HG03354 (cell line): ENCODE results near the gene ECHS1.
"Not testable (repeated sequence)": the region's sequence is repeated elsewhere in the genome, so short reads cannot be mapped to it uniquely, and the experiment has no call there.

Experiments used
- ATAC-seq: cut with Tn5 transposase; IDR thresholded peaks from one replicate; pipeline ENCODE4 v1.9.1; 2021; ENCODE audit warnings: mild to moderate bottlenecking; ENCODE audit not compliant: unreplicated experiment, poor library complexity, severe bottlenecking

ECHS1 gene

DNA sequence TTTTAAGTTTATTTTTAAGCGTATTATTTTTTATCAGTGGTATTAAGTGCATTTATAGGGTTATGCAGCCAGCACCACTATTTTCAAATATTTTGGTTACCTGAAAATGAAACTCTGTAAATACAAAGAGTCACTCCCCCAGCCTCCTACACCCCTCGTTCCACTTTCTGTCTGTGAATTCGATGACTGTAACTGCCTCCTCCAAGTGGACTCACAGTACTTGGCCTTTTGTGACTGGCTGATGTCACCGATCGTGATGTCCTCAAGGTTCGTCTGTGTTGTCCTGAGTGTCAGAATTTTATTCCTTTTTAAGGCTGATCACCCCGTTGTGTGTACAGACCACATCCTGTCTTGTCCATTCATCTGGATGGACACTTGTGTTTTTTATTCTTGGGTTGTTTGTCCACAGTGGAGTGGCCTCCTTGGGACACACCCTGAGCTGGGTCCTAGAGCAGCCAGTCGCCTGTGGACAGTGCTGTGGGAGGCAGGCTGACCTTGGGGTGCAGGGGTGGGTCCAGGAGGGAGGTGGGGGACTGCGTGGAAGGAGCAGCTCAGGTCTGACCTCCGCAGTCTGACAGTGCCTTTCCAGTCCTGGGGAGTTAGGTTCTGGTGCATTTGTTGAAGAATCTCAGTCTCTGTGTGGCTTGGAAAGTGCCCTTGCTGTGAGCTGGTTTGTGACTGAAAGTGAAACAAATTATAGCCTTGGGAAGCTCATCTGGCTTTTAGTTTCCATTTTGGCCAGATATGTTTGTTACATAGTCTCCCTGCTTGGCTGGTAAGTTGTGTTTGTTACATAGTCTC lies 27.7 kb upstream of the ECHS1 start:
- peak; percentile 77 for ATAC-seq

DNA sequence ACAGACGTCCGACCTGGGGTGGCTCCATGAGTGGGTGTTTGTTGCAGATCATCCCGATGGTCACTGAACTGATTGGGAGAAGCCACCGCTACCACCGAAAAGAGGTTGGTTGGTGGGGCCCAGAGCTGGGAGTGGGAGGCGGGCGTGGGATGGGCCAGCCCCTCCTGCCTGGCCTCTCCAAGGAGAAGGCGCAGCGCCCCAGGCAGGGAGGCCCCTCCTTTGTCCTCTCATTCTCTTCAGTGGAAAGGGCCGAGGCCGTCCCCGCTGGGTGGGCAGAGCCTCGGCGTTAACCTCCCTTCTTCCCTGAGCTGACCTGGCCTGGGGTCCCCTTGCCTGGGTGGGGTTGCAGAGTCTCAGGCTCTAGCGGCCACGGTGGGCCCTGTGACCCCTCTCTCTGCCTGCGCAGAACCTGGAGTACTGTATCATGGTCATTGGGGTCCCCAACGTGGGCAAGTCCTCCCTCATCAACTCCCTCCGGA lies 26.0 kb upstream of the ECHS1 start:
- no peak for ATAC-seq

DNA sequence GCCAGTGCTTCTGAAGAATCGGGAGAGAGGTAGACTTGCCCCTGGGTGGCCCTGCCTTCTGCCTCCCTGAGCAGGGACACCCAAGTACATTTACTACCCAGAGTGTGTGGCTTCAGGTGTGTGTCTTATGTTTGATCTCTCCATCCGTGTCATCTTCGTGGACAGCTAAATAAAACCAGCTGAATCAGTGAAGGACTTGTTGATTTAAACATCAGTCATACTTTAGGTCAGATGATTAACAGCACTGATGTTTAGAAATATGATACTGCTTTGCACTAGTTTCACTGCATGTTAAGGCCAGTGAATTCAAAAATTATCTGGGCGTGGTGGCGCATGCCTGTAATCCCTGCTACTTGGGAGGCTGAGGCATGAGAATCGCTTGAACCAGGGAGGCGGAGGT lies 24.8 kb upstream of the ECHS1 start:
- ATAC-seq = no peak

DNA sequence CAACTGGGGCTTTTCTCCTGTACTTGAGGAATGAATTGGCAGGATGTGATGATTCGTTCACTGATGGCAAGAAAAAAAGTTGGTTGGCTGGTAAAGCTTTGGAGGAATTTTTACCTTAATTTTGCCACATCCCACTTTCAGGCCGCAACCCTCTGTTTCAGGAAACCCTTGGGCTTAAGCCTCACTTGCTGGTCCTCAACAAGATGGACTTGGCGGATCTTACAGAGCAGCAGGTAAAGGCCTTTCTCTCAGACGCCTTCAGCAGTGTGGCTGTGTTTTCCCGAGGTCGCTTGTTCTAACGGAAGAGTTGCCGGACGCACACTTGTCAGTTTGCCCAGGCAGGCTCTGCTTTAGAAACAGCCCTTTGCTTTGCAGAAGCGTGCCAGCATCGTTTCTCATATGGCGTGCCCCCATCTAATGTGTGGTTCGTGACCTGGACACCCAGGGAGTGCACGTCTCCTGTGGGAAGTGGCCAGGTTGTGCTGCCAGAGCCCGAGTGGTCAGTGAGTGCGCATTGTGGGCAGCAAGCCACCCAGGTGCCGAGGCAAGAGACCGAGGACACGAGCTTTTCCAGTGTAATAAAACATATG lies 23.0 kb upstream of the ECHS1 start:
- no peak for ATAC-seq

DNA sequence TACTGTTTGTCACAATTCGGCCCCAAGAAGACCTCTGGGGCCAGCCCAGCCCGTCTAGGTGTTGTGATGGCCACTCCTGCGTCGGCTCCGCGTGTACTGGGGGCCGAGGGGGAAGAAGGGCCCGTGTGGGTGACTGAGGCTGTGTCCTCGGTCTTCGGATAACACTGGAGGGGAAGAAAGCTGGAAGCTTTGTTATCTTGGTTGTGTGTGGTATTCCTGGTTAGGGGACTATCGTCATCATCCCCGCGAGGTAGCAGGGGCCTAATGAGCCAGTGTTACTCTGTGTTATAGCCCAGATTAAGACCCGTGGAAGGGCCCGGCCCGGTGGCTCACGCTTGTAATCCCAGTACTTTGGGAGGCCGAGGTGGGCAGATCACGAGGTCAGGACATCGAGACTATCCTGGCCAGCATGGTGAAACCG lies 21.7 kb upstream of the ECHS1 start:
- ATAC-seq = no peak

DNA sequence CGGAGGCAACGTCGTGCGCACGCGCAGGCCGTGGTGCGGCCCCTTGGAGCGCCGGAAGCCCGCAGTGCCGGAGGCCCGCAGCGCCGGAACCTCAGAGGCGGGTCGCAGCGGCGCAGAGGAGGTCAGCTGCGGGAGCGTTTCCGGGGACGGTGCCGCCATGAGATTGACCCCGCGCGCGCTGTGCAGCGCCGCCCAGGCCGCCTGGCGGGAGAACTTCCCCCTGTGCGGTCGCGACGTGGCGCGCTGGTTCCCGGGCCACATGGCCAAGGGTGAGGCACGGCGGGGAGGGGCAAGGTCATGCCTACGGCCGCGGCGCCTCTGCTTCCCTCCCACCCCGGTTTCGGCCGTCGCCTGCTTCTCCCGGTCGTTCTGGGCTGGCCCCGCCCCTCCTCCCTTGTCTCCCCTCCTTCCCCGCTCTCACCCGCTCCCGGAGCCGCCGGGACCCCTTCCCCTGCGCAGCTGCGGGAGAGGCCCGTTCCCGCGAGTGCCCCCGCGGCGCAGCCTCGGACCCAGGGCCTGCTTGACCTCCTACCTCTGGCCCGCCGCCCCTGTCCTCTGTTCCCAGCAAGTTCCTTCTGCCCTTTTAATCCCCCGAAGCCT lies 21.0 kb upstream of the ECHS1 start, which contains the start of gene MTG1:
MTG1 (plus strand) TSS at position 94 of the 600 bp plus-strand sequence; CDS start at position 158, 64 bp downstream.
- peak; percentile 70 for ATAC-seq

DNA sequence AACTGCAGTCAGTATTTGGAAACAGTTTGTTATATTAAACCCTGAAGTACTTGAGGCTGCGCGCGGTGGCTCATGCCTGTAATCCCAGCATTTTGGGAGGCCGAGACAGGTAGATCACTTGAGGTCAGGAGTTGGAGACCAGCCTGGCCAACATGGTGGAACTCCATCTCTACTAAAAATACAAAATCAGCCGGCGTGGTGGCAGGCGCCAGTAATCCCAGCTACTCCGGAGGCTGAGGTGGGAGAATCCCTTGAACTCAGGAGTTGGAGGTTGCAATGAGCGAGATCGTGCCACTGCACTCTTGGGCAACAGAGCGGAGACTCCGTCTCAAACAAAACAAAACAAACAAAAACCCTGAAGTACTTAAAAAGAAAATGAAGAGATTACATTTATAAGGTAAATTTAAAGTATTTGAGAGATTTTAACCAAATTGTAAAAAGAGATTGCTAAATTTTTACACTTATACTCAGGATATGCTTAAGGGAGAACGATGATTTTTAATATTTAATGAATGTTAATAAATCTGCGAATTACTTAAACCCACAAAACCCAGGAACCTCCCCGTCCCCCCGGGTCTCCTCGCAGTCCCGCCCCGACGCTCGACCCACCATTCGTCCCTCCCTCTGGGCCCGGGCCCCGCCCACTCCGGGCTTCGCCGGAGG lies 20.4 kb upstream of the ECHS1 start:
- ATAC-seq = no peak

DNA sequence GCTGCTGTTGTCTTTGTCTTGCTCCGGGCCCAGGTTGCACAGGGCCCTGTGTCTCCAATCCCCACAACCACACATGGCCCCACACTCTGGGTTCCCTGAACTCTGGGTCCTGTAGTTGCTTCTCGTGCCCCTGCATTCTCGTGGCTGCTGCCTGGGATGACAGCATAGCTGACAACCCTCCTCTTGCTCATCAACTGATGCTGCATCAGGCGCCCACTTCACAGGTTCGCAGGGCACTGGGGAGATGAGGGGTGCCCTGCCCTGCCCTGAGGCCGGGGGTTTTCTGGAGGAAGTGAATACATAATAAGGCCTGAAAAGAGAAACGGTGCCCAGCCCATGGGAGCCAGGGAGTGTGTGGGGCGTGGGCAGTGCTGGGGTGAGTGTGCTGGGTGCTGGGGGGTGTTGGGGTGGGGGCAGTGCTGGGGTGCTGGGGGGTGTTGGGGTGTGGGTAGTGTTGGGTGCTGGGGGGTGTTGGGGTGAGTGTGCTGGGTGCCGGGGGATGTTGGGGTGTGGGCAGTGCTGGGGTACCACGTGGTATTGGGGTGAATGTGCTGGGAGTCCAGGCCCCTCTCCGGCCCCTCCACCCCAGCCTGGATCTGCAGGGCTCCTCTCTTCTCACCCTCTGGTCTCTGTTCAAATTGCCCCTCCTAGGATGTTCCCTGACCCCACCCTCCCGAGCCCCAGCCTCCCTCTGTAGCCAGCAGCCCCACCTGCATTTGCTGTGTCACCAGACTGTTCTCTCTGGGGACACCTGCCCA lies 18.8 kb upstream of the ECHS1 start:
- no peak for ATAC-seq

DNA sequence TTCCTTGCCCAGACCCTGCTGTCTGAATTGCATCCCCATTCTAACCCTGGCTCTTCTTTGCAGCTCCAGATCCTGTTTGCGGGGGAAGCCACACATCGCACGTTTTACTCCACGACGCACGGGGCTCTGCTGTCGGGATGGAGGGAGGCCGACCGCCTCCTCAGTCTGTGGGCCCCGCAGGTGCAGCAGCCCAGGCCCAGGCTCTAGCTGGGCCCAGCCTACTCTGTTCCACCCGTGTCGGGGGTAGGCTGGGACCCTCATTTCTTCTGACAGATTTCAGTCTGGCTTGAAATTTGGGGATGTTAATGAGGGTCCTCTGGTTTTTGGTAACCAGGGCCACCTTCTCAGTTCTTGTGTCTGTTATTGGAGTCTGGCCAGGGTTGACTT lies 18.1 kb upstream of the ECHS1 start:
- ATAC-seq = no peak

DNA sequence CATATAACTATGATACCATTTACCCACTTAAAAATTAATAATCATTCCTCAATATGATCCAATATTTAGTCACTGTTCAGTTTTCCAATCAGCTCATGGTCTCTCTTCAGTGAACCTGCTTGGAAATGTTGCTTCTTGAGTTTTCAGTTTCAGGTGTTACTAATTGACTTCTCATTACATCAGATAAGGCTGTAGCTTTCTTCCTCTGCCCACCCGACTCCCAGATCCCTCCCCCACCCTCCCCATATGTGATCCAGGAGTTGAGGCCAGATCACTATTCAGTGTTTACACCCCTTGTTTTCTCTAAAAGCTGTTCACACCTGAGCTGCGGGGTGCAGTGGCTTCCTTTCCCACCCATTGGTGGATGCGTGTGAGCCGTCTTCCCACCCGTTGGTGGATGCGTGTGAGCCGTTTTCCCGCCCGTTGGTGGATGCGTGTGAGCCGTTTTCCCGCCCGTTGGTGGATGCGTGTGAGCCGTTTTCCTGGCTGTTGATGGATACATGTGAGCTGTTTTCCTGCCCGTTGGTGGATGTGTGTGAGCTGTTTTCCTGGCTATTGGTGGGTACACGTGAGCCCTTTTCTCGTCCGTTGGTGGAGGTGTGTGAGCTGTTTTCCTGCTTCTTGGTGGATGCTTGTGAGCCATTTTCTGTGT lies 17.6 kb upstream of the ECHS1 start:
- ATAC-seq = no peak

DNA sequence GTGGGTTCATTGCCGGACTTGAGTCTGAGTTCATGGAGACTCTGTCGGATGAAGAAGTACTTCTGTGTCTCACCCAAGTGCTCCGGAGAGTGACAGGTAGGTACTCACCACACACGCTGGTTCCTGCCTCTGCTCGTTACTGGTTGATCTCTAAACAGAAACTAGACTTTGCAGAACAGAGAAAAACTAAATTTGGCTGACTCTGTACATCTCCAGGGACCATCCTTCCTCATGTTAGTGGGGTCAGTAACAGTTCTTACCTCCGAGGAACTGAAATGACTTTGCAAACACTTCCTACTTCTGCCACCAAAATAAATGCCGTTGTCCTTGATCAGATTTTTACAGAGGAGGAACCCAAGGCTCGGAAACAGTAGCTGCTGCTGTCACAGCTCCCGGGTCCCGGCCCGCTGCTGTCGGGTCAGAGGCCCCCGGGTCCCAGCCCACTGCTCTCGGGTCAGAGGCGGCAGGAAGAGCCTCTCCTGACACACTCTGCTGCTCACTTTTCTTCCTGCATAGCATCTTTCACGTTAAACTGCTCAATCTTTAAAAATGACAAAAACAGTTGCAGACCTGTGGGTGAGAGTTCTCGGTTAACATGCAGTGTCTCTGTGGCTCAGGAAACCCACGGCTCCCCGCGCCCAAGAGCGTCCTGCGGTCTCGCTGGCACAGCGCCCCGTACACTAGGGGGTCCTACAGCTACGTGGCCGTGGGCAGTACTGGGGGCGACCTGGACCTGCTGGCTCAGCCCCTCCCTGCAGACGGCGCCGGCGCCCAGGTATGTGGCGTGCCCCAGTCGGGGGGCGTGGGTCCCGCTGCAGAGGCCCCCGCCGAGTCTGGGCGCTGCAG lies 16.0 kb upstream of the ECHS1 start:
- ATAC-seq = peak; percentile 88

DNA sequence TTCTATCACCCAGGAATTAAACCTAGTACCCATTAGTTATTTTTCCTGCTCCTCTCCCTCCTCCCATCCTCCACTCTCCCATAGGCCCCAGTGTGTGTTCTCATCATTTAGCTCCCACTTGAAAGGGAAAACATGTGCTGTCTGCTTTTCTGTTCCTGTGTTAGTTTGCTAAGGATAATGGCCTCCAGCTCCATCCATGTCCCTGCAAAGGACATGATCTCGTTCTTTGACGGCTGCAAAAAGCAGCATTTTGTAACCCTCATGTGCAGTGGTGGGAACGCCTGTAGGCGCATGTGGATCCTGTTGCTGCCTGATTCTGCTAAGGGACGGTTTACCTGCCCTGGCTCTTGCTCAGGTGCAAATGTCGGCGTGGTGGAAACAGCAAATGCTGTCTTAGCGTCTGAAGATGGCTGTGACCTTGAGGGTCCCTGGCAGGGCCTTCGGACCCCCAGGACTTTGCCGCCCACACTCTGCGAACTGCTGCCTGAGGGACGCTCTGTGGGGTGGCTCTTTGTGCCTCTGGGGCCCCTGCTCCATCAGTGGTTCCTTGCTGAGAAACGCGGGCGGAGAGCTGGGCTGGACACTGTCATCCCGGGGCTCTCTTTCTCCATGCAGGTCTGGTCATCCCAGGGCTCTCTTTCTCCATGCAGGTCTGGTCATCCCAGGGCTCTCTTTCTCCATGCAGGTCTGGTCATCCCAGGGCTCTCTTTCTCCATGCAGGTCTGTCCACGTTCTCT lies 15.2 kb upstream of the ECHS1 start:
- no peak for ATAC-seq

DNA sequence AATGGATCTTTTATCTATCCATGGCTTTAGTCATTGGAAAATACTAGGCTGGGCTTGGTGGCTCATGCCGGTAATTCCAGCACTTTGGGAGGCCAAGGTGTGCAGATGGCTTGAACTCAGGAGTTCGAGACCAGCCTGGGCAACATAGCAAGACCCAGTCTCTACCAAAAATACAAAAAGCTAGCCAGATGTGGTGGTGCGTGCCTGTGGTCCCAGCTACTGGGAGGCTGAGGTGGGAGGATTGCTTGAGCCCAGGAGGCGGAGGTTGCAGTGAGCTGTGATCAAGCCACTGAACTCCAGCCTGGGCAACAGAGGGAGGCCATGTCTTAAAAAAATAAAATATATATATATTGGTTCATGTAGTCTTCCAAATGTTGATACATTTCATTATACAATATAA lies 13.8 kb upstream of the ECHS1 start:
- not testable (repeated sequence) for ATAC-seq

DNA sequence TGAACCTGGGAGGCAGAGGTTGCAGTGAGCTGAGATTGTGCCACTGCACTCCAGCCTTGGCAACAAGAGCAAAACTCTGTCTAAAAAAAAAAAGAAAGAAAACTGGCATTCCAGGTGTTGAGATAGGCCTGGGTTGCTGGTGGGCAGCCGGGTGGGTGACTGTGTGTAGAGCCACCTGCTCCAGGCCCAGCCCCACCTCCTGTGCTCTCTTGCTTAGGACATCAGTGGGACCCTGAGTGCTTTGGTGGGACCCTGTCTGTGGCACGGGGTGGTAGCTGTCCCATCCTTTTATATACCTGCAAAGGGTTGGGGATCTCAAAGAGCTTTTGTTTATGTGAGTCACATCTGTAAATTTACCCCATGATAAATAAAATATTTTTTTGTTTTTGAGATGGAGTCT lies 12.1 kb upstream of the ECHS1 start:
- no peak for ATAC-seq

DNA sequence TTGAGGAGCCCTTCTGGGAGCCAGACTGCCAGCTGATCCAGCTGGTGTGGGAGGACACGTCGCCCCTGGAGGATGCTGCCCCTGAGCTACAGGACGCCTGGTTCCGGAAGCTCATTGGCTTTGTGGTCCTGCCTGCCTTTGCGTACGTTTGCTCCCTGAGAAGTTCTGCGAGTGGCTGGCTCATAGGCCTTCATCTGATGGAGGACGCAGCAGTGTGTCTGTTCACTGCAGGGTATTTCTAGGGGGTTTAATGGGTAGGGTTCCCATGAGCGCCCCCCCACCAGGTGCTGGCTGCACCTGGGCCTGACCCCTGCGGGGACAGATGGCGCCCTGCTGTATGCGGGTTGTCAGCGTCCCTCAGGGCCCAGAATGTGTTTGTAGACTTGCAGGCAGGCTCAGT lies 10.9 kb upstream of the ECHS1 start:
- no peak for ATAC-seq

DNA sequence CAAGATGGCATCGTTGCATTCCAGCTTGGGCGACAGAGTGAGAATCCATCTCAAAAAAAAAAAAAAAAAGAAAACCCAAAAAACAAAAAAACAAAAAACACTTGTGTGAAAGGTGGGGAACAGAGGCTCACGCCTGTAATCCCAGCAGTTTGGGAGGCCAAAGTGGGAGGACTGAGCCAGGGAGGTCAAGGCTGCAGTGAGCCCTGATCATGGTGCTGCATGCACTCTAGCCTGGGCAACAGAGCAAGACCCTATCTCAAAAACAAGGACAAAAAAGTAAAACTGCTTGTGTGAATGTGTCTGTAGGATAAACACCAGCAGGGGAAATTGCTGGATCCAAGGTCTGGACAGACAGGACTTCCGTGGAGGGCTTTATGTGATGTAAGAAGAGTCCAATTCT lies 10.4 kb upstream of the ECHS1 start:
- no peak for ATAC-seq

DNA sequence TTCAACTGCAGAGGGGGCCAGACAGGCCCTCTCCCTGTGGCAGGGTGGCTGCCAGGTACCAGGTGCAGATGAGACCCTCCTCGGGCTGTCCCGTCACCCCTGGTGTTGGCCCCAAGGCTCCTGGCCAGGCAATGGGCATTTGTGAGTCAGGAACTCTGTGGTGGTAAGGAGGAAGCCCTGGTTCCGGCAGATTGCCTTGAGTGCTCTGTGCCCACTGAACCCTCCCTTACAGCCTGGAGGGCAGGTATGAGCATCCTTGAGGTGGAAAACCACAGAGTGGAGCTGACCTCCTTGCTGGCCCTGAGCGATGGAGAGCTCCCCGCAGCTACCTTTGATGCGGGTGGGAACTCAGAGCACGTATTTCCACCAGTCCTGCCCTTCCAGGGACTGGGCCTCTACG lies 7.9 kb upstream of the ECHS1 start:
- ATAC-seq = no peak
